GM12891 (cell line): ENCODE measurements around the gene TMEM186.

Experiments
- PAX5 ChIP-seq: IDR thresholded peaks from 2 replicates; pipeline ENCODE4 v1.6.1; 2011; ENCODE audit warnings: low read length, moderate library complexity, mild to moderate bottlenecking; ENCODE audit not compliant: insufficient read depth, severe bottlenecking
- POLR2A ChIP-seq: IDR thresholded peaks from 2 replicates; pipeline ENCODE4 v1.6.1; 2011; ENCODE audit warnings: low read depth, low read length, control low read depth
- POLR2AphosphoS5 ChIP-seq: IDR thresholded peaks from 2 replicates; pipeline ENCODE4 v1.6.1; 2011; ENCODE audit warnings: low read depth, low read length, control low read depth
- POU2F2 ChIP-seq: IDR thresholded peaks from 2 replicates; pipeline ENCODE4 v1.6.1; 2011; ENCODE audit warnings: low read depth, mild to moderate bottlenecking, control low read depth, low read length, moderate library complexity
- SPI1 ChIP-seq: IDR thresholded peaks from 2 replicates; pipeline ENCODE4 v1.6.1; 2011; ENCODE audit warnings: low read depth, low read length, control low read depth
- TAF1 ChIP-seq: IDR thresholded peaks from 2 replicates; pipeline ENCODE4 v1.6.1; 2011; ENCODE audit warnings: low read depth, low read length, control low read depth

DNA sequence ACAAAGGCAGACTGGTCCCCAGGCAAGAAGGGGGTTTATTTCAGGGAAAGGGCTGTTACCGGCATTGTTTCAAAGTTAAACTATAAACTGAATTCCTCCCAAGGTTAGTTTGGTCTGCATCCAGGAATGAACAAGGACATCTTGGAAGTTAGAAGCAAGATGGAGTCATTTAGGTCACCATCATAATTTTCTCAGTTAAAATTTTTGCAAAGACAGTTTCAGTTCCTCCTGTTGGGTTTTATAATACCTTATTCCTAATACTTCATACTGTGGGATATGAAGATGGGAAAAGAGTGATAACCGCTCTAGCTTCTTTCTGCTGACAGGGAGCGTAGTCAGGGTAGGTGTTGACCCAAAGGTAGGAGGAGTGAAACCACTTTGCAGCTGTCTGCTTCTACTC, 25.0 kb upstream of the TMEM186 start:
- TF ChIP-seq POLR2A: no peak
- TF ChIP-seq POLR2AphosphoS5: no peak
- TF ChIP-seq TAF1: no peak
- TF ChIP-seq SPI1: peak; percentile 63
- no peak for TF ChIP-seq PAX5
- no peak for TF ChIP-seq POU2F2
